GM12878 (cell line): ENCODE results near the gene JAG1. TPM values are rescaled to one million over a fixed set of nuclear protein-coding genes. Genes with fewer than 3 reads are reported as not detected.

Source experiments
- ATAC-seq: fragments of 200-7000 bp; cut with Tn5 transposase; 3 replicates; pipeline ENCODE4 v1.9.1; 2020; ENCODE audit warnings: mild to moderate bottlenecking, moderate library complexity
- BruUV-seq: library from RNA; stranded (reverse); fragments of 400-500 nt; replicated peaks from 2 replicates; lab custom pipeline; 2021; lab: Mats Ljungman, UMichigan
- CTCF ChIA-PET: fragments of 300-600 bp; sonication (Branson Sonifier 250); formaldehyde crosslinking; extraction: SDS; loops from one replicate; lab custom pipeline; 2021; ENCODE audit warnings: inconsistent platforms; lab: Yijun Ruan, JAX
- POLR2A ChIA-PET: fragments of 350-600 bp; formaldehyde crosslinking; extraction: SDS; loops from one replicate; lab custom pipeline; 2021; ENCODE audit warnings: inconsistent platforms; lab: Charles Lee
- RAD21 ChIA-PET: fragments of 300-600 bp; sonication (Branson Sonifier 250); formaldehyde crosslinking; loops from one replicate; lab custom pipeline; 2023; ENCODE audit warnings: antibody characterized with exemption; ENCODE audit not compliant: unreplicated experiment; lab: Charles Lee
- SMC1A ChIA-PET: fragments of 300-600 bp; sonication (Branson Sonifier 250); formaldehyde crosslinking; loops from one replicate; lab custom pipeline; 2023; ENCODE audit not compliant: unreplicated experiment, uncharacterized antibody; lab: Charles Lee
- DNase-seq: peaks from one replicate; pipeline ENCODE4 v3.0.0-alpha.2; 2011; ENCODE audit warnings: low read depth, low spot score
- FAIRE-seq: peaks from 3 replicates; lab custom pipeline; 2011; peaks lifted over from hg19 to GRCh38; lab: Jason Lieb, UNC
- H2AFZ ChIP-seq: 2 replicates; pipeline ENCODE4 v1.6.0; 2011; ENCODE audit warnings: low read depth, low read length, control low read depth; ENCODE audit not compliant: control insufficient read depth
- H3K27ac ChIP-seq: 2 replicates; pipeline ENCODE4 v1.5.1; 2011; ENCODE audit warnings: control low read depth; ENCODE audit not compliant: control insufficient read depth, insufficient read depth
- H3K27me3 ChIP-seq, 2 experiments: replicated peaks in 1 of 2; 2 replicates each; pipeline versions ENCODE4 v1.6.0 to v1.6.1; 2011; ENCODE audit warnings: low read length in 1 of 2; ENCODE audit not compliant: control insufficient read depth in 2 of 2, insufficient read depth in 2 of 2
- H3K36me3 ChIP-seq, 2 experiments: 2 replicates each; pipeline ENCODE4 v1.5.1; 2011; ENCODE audit warnings: low read length in 1 of 2; ENCODE audit not compliant: control insufficient read depth in 2 of 2, insufficient read depth in 2 of 2
- H3K4me1 ChIP-seq: 2 replicates; pipeline ENCODE4 v1.6.1; 2011; ENCODE audit warnings: mild to moderate bottlenecking, low read length, moderate library complexity, mixed read lengths; ENCODE audit not compliant: control insufficient read depth, insufficient read depth
- H3K4me2 ChIP-seq: 2 replicates; pipeline ENCODE4 v1.6.0; 2011; ENCODE audit warnings: control low read depth; ENCODE audit not compliant: control insufficient read depth, insufficient read depth
- H3K4me3 ChIP-seq: fragments of 200-600 bp; sonication (generic); 2 replicates; pipeline ENCODE4 v1.5.1; 2016
- H3K79me2 ChIP-seq: 2 replicates; pipeline ENCODE4 v1.6.0; 2011; ENCODE audit warnings: low read length; ENCODE audit not compliant: control insufficient read depth, insufficient read depth
- H3K9ac ChIP-seq: 2 replicates; pipeline ENCODE4 v1.8.0; 2011; ENCODE audit warnings: low read length, control low read depth, mixed read lengths; ENCODE audit not compliant: control insufficient read depth, insufficient read depth
- H3K9me3 ChIP-seq: replicated peaks from 3 replicates; pipeline ENCODE4 v1.5.1; 2011; ENCODE audit warnings: mild to moderate bottlenecking, low read length; ENCODE audit not compliant: control insufficient read depth, insufficient read depth
- H4K20me1 ChIP-seq: 2 replicates; pipeline ENCODE4 v1.6.0; 2011; ENCODE audit not compliant: control insufficient read depth, insufficient read depth
- DPF2 ChIP-seq: fragments of 450-650 bp; IDR thresholded peaks from 2 replicates; pipeline ENCODE4 v1.6.1; 2017; ENCODE audit warnings: mild to moderate bottlenecking
- EED ChIP-seq: sonication (generic); IDR thresholded peaks from 2 replicates; pipeline ENCODE4 v1.6.1; 2016; ENCODE audit warnings: antibody characterized with exemption, low read depth
- NBN ChIP-seq: fragments of 450-650 bp; IDR thresholded peaks from 2 replicates; pipeline ENCODE4 v1.6.1; 2016
- NFIC ChIP-seq: IDR thresholded peaks from 2 replicates; pipeline ENCODE4 v1.6.1; 2012; ENCODE audit warnings: low read depth, mild to moderate bottlenecking, inconsistent platforms, low read length, moderate library complexity
- NKRF ChIP-seq: fragments of 450-650 bp; conservative IDR thresholded peaks from 2 replicates; pipeline ENCODE4 v1.6.1; 2017; ENCODE audit warnings: mild to moderate bottlenecking, moderate library complexity
- NR2C2 ChIP-seq: IDR thresholded peaks from 2 replicates; pipeline ENCODE4 v1.6.1; 2011; ENCODE audit warnings: borderline replicate concordance, low read depth; ENCODE audit not compliant: control insufficient read depth, insufficient read length
- RCOR1 ChIP-seq: conservative IDR thresholded peaks from 2 replicates; pipeline ENCODE4 v1.6.1; 2012; ENCODE audit warnings: low read depth, low read length, improper control_type of control experiment
- RUNX3 ChIP-seq: IDR thresholded peaks from 2 replicates; pipeline ENCODE4 v1.6.1; 2012; ENCODE audit warnings: low read length, inconsistent platforms
- ZNF207 ChIP-seq: fragments of 450-650 bp; IDR thresholded peaks from 2 replicates; pipeline ENCODE4 v1.6.1; 2014; ENCODE audit warnings: antibody characterized with exemption, mild to moderate bottlenecking, borderline replicate concordance
- WGBS: methylation state at CpG from one replicate; pipeline ENCODE4 v1.1.6; 2016; ENCODE audit warnings: low lambda C conversion rate; ENCODE audit not compliant: insufficient replicate concordance, insufficient coverage; ENCODE audit errors: missing lambda C conversion rate; 5-methylcytosine and 5-hydroxymethylcytosine counted together
- in situ Hi-C: fragments of 300-500 bp; cut with MboI; formaldehyde crosslinking; loops from 9 replicates; pipeline ENCODE4 v1.14.3; 2018; ENCODE audit warnings: mixed read lengths
- intact Hi-C: fragments of 100-400 bp; cut with micrococcal nuclease; formaldehyde crosslinking; loops from one replicate; pipeline ENCODE4 v1.14.2; 2022; ENCODE audit not compliant: unreplicated experiment
- polyA plus RNA-seq, 11 experiments: library from polyadenylated mRNA; depleted of rRNA in 4 of 11; unstranded in 6 of 11; stranded (reverse) in 5 of 11; fragments of >200 nt; fragmentation: Nextera tagmentation in 4 of 11; fragmentation: Illumina TruSeq in 1 of 11; extraction: Ambion mirVana in 4 of 11; extraction: Trizol in 1 of 11; gene quantifications; 1 replicate in 1 of 11; 2 replicates in 10 of 11; pipeline versions ENCODE4 v1.2.1 to v1.2.3, GENCODE V29; 2011 to 2016; ENCODE audit warnings: inconsistent platforms in 2 of 11, missing spikeins in 2 of 11, low read depth in 1 of 11
- total RNA-seq, 4 experiments: library from RNA; depleted of rRNA in 3 of 4; stranded (reverse); fragments of >200 nt in 3 of 4; fragmentation: Illumina TruSeq in 1 of 4; extraction: Trizol in 1 of 4; gene quantifications; 2 replicates each; pipeline versions ENCODE4 v1.2.1 to v1.2.3, GENCODE V29; 2013 to 2021

Gene JAG1
- total and polyA plus RNA-seq, 10 of the 15 experiments (the other 5 are each of a cell fraction or from before 2014, with no cell fraction given), result 0.66 to 6.9 (median 1.8) TPM

DNA sequence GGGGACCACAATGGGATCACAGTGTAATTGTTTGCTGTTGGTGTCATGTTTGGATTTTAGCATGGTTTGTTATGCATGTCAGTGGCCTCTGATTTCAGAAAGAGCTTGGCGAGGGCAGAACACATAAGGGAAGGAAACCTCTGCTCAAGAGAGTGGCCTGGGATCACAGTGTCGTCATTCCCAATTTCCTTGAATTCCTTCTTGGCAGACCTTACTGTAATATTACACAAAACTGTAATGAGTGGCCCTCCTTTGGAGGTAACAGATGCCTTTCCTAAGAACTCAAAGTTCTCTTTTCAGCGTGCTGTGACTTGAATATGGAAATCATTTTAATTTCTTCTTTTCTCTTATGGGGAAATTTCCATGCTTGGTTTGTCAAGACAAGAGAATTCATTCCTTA lies 46.9 kb downstream of the JAG1 start:
- Histone ChIP-seq H3K4me2 (no peak overlapping the region), H3K79me2 (no peaks in the 10 kb centered on the region), H2AFZ (no peak overlapping the region), H3K36me3 (peaks cover 0 to 3% of the 10 kb centered on the region in 2 experiments; a peak in 1 of 4 replicates), H3K9me3 (no peaks in the 10 kb centered on the region), H3K27me3 (no peaks in the 10 kb centered on the region), H4K20me1 (no peaks in the 10 kb centered on the region), H3K27ac (no peak overlapping the region), H3K4me3 (no peak overlapping the region), H3K4me1 (no peaks in the 10 kb centered on the region; the same call in 1 of the 2 replicates), H3K9ac (no peak overlapping the region)
- CTCF ChIA-PET, result interaction anchor here (0.9 kb wide), 1 partner anchor 8 kb away, joined by 4 read pairs; no protein-coding TSS in a partner anchor
- RAD21 ChIA-PET, result interaction anchor here (0.8 kb wide), 1 partner anchor 113 kb away, joined by 3 read pairs; no protein-coding TSS in a partner anchor
- no peak for DNase-seq
- intact Hi-C loops (no loop called here), in situ Hi-C loops (no loop called here)
- FAIRE-seq, result no peak
- SMC1A ChIA-PET, result no interaction called here
- no TSS peak for BruUV-seq
- TF ChIP-seq ZNF207 (no peak), NR2C2 (no peak), DPF2 (no peak), NBN (no peak), RUNX3 (no peak), NFIC (no peak), RCOR1 (no peak), EED (no peak), NKRF (no peak)
- ATAC-seq, result no peak
- POLR2A ChIA-PET, result no interaction called here
- 86% methylated on average over 3 of the region's 3 CpGs for WGBS
